Caco-2 (cell line): ENCODE results near the gene RAI1. TPM values are rescaled to one million over a fixed set of nuclear protein-coding genes. Genes with fewer than 3 reads are reported as not detected.
A peak's percentile ranks its signal among the peaks of the same experiment; 100 is the strongest.

Experiments used
- BruUV-seq: library from RNA; stranded (reverse); fragments of 400-500 nt; replicated peaks from 2 replicates; lab custom pipeline; 2021; lab: Mats Ljungman, UMichigan
- CTCF ChIA-PET: fragments of 300-600 bp; sonication (Branson Sonifier 250); formaldehyde crosslinking; loops from one replicate; lab custom pipeline; 2022; ENCODE audit warnings: antibody characterized with exemption; lab: Charles Lee
- POLR2A ChIA-PET: fragments of 300-600 bp; sonication (Branson Sonifier 250); formaldehyde crosslinking; loops from one replicate; lab custom pipeline; 2022; ENCODE audit warnings: antibody characterized with exemption; lab: Charles Lee
- DNase-seq, 2 experiments: peaks; one replicate each; pipeline versions ENCODE4 v3.0.0 to v3.0.0-alpha.2; 2020 to 2022
- H3K27me3 ChIP-seq: replicated peaks from 2 replicates; pipeline ENCODE4 v1.6.0; 2011; ENCODE audit warnings: low read length; ENCODE audit not compliant: control insufficient read depth, insufficient read depth
- H3K36me3 ChIP-seq: 2 replicates; pipeline ENCODE4 v1.5.1; 2011; ENCODE audit warnings: low read length; ENCODE audit not compliant: control insufficient read depth, insufficient read depth
- H3K4me1 ChIP-seq: fragments of 250-450 bp; sonication (Bioruptor Pico); 2 replicates; pipeline ENCODE4 v1.5.1; 2020; ENCODE audit warnings: mild to moderate bottlenecking
- H3K4me3 ChIP-seq: 2 replicates; pipeline ENCODE4 v1.5.1; 2011; ENCODE audit warnings: low read depth, mild to moderate bottlenecking, control low read depth, low read length
- H3K9me3 ChIP-seq: fragments of 250-450 bp; sonication (Bioruptor Pico); 2 replicates; pipeline ENCODE4 v1.5.1; 2020; ENCODE audit warnings: mild to moderate bottlenecking, moderate library complexity
- H3K27ac Mint-ChIP-seq: one replicate; pipeline ENCODE4 v1.8.0; 2022; ENCODE audit warnings: mixed read lengths; ENCODE audit not compliant: unreplicated experiment
- H3K27me3 Mint-ChIP-seq: one replicate; pipeline ENCODE4 v1.8.0; 2022; ENCODE audit warnings: mixed read lengths; ENCODE audit not compliant: insufficient read depth, unreplicated experiment
- H3K36me3 Mint-ChIP-seq: one replicate; pipeline ENCODE4 v1.8.0; 2022; ENCODE audit warnings: mild to moderate bottlenecking, mixed read lengths; ENCODE audit not compliant: insufficient read depth, unreplicated experiment
- H3K4me1 Mint-ChIP-seq: one replicate; pipeline ENCODE4 v1.8.0; 2022; ENCODE audit warnings: low read depth, mixed read lengths; ENCODE audit not compliant: unreplicated experiment
- H3K4me3 Mint-ChIP-seq: one replicate; pipeline ENCODE4 v1.8.0; 2022; ENCODE audit warnings: mild to moderate bottlenecking, moderate library complexity, mixed read lengths; ENCODE audit not compliant: unreplicated experiment
- H3K9me3 Mint-ChIP-seq: one replicate; pipeline ENCODE4 v1.8.0; 2022; ENCODE audit warnings: mixed read lengths; ENCODE audit not compliant: unreplicated experiment
- CTCF ChIP-seq, 2 experiments: fragments of 200-600 bp in 1 of 2; IDR thresholded peaks; 1 replicate in 1 of 2; 2 replicates in 1 of 2; pipeline versions ENCODE4 v1.5.1 to v1.8.0; 2011 to 2022; ENCODE audit warnings: antibody characterized with exemption in 1 of 2, control low read depth in 1 of 2, inconsistent platforms in 1 of 2, low read depth in 1 of 2, low read length in 1 of 2, mild to moderate bottlenecking in 1 of 2, moderate library complexity in 1 of 2; ENCODE audit not compliant: insufficient read depth in 1 of 2, severe bottlenecking in 1 of 2, unreplicated experiment in 1 of 2
- intact Hi-C: fragments of 100-400 bp; cut with micrococcal nuclease; formaldehyde crosslinking; loops from one replicate; pipeline ENCODE4 v1.10.0; 2022; ENCODE audit not compliant: unreplicated experiment
- total RNA-seq: library from RNA; stranded (reverse); gene quantifications from 2 replicates; pipeline ENCODE4 v1.2.3, GENCODE V29; 2022

The RAI1 gene
- total RNA-seq, 1 experiment from 2014 or later: 44.3 TPM

DNA sequence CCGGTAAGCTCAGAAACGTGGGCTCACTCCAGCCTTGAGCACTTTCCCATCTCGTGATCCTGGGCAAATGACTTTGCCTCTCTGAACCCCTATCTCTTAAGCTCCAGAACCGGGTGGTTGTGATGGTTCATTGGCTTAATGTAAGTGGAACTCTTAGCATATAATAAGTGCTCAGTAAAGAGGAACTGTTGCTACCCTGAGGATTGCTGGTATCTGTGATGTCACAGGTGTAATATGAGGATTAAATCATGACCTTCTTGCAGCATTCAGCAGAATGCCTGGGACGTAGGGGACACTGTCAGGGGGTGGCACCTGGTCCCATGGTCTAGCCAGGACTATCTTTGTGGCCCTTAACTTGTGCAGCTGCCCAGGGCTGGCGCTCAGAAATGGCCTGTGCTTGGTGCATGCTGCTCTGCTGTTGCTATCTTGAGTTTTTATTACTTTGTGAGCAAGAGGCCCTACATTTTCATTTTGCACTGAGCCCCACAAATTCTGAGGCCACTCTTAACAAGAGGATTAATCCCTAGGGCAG, 86.7 kb downstream of the RAI1 start:
- Mint-ChIP-seq H3K4me3 (no peak overlapping the region), H3K27ac (no peak overlapping the region), H3K27me3 (no peaks in the 10 kb centered on the region), H3K9me3 (no peaks in the 10 kb centered on the region), H3K4me1 (peaks cover 6% of the 10 kb centered on the region), H3K36me3 (peaks cover 29% of the 10 kb centered on the region)
- Histone ChIP-seq H3K4me3 (no peak overlapping the region), H3K36me3 (peaks cover 1% of the 10 kb centered on the region; the same call in 1 of the 2 replicates), H3K4me1 (no peaks in the 10 kb centered on the region), H3K27me3 (no peaks in the 10 kb centered on the region), H3K9me3 (no peaks in the 10 kb centered on the region)
- BruUV-seq: no TSS peak
- ChIA-PET POLR2A (no interaction called here), CTCF (no interaction called here)
- TF ChIP-seq CTCF (IDR thresholded peaks at IDR 0.05; ENCODE audit: insufficient read depth in 1 of 2, low read depth in 1 of 2, low read length in 1 of 2, severe bottlenecking in 1 of 2, unreplicated experiment in 1 of 2): no peak
- DNase-seq: no peak
- intact Hi-C loops: no loop called here

DNA sequence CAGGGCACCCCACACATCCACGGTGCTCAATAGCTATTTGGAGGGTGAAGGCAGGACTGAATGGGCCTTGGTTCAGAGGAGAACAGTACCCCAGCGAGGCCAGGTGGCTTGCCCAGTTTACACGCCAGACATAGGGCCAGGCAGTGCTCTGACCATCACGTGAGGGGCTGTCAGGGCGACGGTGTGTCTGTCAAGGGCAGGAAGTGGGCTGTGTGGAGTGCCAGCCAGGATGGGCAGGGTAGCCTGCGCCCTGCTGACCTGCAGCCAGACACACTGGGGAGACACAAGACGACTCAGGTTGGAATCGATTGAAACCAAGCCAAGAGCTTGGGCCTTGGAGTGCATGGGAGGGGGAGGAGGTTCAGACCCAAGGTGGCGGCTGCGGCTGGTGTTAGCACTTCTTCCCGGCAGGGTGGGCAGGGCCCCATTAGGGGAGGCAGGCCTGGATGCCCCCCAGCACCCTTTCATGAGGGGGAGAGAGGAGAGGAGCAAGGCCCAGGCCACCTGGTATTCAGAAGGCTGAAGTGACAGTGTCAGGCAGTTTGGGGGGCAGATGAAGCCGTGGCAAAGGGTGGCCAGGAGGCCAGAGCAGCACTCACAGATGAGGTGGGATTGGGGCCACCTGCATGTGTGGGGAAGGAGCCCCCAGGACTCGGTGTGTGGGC, 87.3 kb downstream of the RAI1 start:
- no TSS peak for BruUV-seq
- no peak for TF ChIP-seq CTCF (IDR thresholded peaks at IDR 0.05; ENCODE audit: insufficient read depth in 1 of 2, low read depth in 1 of 2, low read length in 1 of 2, severe bottlenecking in 1 of 2, unreplicated experiment in 1 of 2)
- H3K9me3 ChIP-seq: no peaks in the 10 kb centered on the region
- H3K4me1 ChIP-seq: no peaks in the 10 kb centered on the region
- Mint-ChIP-seq H3K27me3 (no peaks in the 10 kb centered on the region), H3K9me3 (no peaks in the 10 kb centered on the region), H3K4me3 (no peak overlapping the region), H3K36me3 (peaks cover 29% of the 10 kb centered on the region), H3K4me1 (peaks cover 6% of the 10 kb centered on the region), H3K27ac (no peak overlapping the region)
- no peaks in the 10 kb centered on the region for H3K36me3 ChIP-seq
- ChIA-PET CTCF (no interaction called here), POLR2A (no interaction called here)
- no peak overlapping the region for H3K4me3 ChIP-seq
- H3K27me3 ChIP-seq: no peaks in the 10 kb centered on the region
- DNase-seq: no peak
- intact Hi-C loops: no loop called here

- Histone ChIP-seq H3K4me1 (no peaks in the 10 kb centered on the region), H3K9me3 (no peaks in the 10 kb centered on the region), H3K36me3 (no peaks in the 10 kb centered on the region), H3K4me3 (no peak overlapping the region), H3K27me3 (no peaks in the 10 kb centered on the region)
- intact Hi-C loops: no loop called here
- no peak for DNase-seq
- no TSS peak for BruUV-seq
- POLR2A ChIA-PET: interaction anchor here (1.4 kb wide), 1 partner anchor 67 kb away, joined by 4 read pairs; the partner anchor contains the start of gene SREBF1
- peak overlapping the region; percentile 50 for H3K27ac Mint-ChIP-seq
- peaks cover 19% of the 10 kb centered on the region for H3K36me3 Mint-ChIP-seq
- H3K9me3 Mint-ChIP-seq: no peaks in the 10 kb centered on the region
- no peaks in the 10 kb centered on the region for H3K27me3 Mint-ChIP-seq
- no peak overlapping the region for H3K4me3 Mint-ChIP-seq
- peaks cover 6% of the 10 kb centered on the region for H3K4me1 Mint-ChIP-seq
- CTCF ChIA-PET: no interaction called here
- TF ChIP-seq CTCF (IDR thresholded peaks at IDR 0.05; ENCODE audit: insufficient read depth in 1 of 2, low read depth in 1 of 2, low read length in 1 of 2, severe bottlenecking in 1 of 2, unreplicated experiment in 1 of 2): no peak
Measured at GRCh38 chr17:17769869-17770631, 88.8 kb downstream of the RAI1 start.
